Gastrocnemius medialis (tissue), 4 donors: Measurements from ENCODE around the gene MED6.

ENCODE experiments used
- CTCF ChIP-seq, 5 experiments: fragments of 450-650 bp in 3 of 5; fragments of 200-600 bp in 2 of 5; sonication (generic) in 2 of 5; IDR thresholded peaks in 4 of 5; conservative IDR thresholded peaks in 1 of 5; 1 replicate in 4 of 5; 2 replicates in 1 of 5; pipeline ENCODE4 v1.5.1; 2016 to 2019; ENCODE audit warnings: antibody characterized with exemption in 5 of 5, mild to moderate bottlenecking in 3 of 5, moderate library complexity in 3 of 5
- POLR2A ChIP-seq, 2 donors: fragments of 450-650 bp; IDR thresholded peaks; one replicate each; pipeline ENCODE4 v1.6.1; 2017; ENCODE audit warnings: antibody characterized with exemption in 2 of 2, mild to moderate bottlenecking in 2 of 2, moderate library complexity in 2 of 2

- TF ChIP-seq CTCF (IDR thresholded peaks at IDR 0.05 in 4 of 5, conservative IDR thresholded peaks at IDR 0.05 in 1 of 5) (no peak), POLR2A (IDR thresholded peaks at IDR 0.05) (no peak)
Measured at GRCh38 chr14:70619708-70620107, 19.3 kb upstream of the MED6 start.
